ENCODE measurements around the gene MAP3K13.

- TF ChIP-seq, protein P1, sequence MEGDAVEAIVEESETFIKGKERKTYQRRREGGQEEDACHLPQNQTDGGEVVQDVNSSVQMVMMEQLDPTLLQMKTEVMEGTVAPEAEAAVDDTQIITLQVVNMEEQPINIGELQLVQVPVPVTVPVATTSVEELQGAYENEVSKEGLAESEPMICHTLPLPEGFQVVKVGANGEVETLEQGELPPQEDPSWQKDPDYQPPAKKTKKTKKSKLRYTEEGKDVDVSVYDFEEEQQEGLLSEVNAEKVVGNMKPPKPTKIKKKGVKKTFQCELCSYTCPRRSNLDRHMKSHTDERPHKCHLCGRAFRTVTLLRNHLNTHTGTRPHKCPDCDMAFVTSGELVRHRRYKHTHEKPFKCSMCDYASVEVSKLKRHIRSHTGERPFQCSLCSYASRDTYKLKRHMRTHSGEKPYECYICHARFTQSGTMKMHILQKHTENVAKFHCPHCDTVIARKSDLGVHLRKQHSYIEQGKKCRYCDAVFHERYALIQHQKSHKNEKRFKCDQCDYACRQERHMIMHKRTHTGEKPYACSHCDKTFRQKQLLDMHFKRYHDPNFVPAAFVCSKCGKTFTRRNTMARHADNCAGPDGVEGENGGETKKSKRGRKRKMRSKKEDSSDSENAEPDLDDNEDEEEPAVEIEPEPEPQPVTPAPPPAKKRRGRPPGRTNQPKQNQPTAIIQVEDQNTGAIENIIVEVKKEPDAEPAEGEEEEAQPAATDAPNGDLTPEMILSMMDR (IDR thresholded peaks at IDR 0.05; ENCODE audit: borderline replicate concordance, extremely low read depth, low read length, poor library complexity, severe bottlenecking): no peak
- no peak for TF ChIP-seq EZH2 (IDR thresholded peaks at IDR 0.05; ENCODE audit: borderline replicate concordance, low read depth, low read length, severe bottlenecking)
Observed at GRCh38 chr3:185502987-185503386, 140.1 kb downstream of the MAP3K13 start.

Measured in DND-41 (cell line).